ENCODE results near the gene PGRMC2. TPM values are rescaled to one million over a fixed set of nuclear protein-coding genes. Genes with fewer than 3 reads are reported as not detected.

The PGRMC2 gene
- total RNA-seq, 1 donor from 2014 or later: 28.3 TPM

DNA sequence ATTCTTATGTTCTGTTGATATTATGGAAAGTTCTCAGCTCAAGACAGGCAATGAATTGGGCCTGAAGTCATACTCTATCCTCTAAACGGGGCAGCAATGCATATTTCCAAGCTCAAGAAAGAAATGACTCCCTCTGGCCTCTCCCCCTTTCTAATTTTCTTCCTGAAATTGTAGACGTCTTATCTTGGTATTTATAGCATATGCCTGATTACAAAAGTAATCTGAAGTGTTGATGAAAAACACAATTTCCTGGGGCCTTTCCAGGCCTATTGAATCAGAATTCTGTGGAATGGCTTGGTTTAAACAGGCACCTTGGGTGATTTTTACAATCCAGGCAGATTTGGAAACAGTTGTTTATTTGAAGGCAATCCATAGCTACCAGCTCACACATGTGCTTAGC lies 21.4 kb upstream of the PGRMC2 start:
- ATAC-seq (ENCODE audit: low read depth) (no peak), DNase-seq (no peak)
- ChIA-PET CTCF (no interaction called here), POLR2A (no interaction called here)
- Mint-ChIP-seq H3K4me3 (no peak overlapping the region), H3K27ac (no peak overlapping the region), H3K36me3 (ENCODE audit: low read depth) (peaks cover 7% of the 10 kb centered on the region), H3K27me3 (no peaks in the 10 kb centered on the region), H3K4me1 (no peaks in the 10 kb centered on the region), H3K9me3 (no peaks in the 10 kb centered on the region)
- intact Hi-C loops (cut with micrococcal nuclease): no loop called here
- TF ChIP-seq, protein P1, sequence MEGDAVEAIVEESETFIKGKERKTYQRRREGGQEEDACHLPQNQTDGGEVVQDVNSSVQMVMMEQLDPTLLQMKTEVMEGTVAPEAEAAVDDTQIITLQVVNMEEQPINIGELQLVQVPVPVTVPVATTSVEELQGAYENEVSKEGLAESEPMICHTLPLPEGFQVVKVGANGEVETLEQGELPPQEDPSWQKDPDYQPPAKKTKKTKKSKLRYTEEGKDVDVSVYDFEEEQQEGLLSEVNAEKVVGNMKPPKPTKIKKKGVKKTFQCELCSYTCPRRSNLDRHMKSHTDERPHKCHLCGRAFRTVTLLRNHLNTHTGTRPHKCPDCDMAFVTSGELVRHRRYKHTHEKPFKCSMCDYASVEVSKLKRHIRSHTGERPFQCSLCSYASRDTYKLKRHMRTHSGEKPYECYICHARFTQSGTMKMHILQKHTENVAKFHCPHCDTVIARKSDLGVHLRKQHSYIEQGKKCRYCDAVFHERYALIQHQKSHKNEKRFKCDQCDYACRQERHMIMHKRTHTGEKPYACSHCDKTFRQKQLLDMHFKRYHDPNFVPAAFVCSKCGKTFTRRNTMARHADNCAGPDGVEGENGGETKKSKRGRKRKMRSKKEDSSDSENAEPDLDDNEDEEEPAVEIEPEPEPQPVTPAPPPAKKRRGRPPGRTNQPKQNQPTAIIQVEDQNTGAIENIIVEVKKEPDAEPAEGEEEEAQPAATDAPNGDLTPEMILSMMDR (IDR thresholded peaks at IDR 0.05): no peak

GRCh38 chr4:128307123-128307571 lies 19.5 kb upstream of the PGRMC2 start:
- Mint-ChIP-seq H3K27me3 (no peaks in the 10 kb centered on the region), H3K4me1 (no peaks in the 10 kb centered on the region), H3K27ac (no peak overlapping the region), H3K9me3 (no peaks in the 10 kb centered on the region), H3K4me3 (no peak overlapping the region), H3K36me3 (ENCODE audit: low read depth) (peaks cover 14% of the 10 kb centered on the region)
- ChIA-PET CTCF (no interaction called here), POLR2A (no interaction called here)
- intact Hi-C loops (cut with micrococcal nuclease): no loop called here
- TF ChIP-seq, protein P1 (IDR thresholded peaks at IDR 0.05): no peak
- ATAC-seq (ENCODE audit: low read depth): no peak
- DNase-seq: no peak

DNA sequence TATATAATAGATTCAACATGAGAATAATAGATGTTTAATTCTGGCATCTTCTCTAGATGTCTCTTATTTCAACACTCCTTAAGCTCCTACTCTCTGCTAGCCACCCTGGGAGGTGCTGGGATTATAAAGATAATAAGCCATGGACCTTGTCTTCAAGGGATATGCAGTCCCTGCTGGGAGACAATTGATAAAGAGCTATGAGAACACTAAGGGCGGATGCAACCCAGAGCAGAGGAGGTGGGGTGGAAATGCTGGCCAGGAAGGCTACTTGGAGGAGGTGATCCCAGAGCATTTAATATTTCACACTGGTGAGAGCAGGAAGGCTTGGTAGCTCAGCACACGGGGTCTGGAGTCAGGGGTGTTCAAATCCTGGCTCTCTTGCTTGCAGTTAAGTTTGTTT lies 18.3 kb upstream of the PGRMC2 start:
- ChIA-PET POLR2A (no interaction called here), CTCF (no interaction called here)
- H3K36me3 Mint-ChIP-seq (ENCODE audit: low read depth): peaks cover 15% of the 10 kb centered on the region
- H3K27ac Mint-ChIP-seq: no peak overlapping the region
- H3K4me3 Mint-ChIP-seq: no peak overlapping the region
- no peaks in the 10 kb centered on the region for H3K9me3 Mint-ChIP-seq
- intact Hi-C loops (cut with micrococcal nuclease): no loop called here
- DNase-seq: no peak
- no peaks in the 10 kb centered on the region for H3K4me1 Mint-ChIP-seq
- TF ChIP-seq, protein P1 (IDR thresholded peaks at IDR 0.05): no peak
- no peak for ATAC-seq (ENCODE audit: low read depth)
- no peaks in the 10 kb centered on the region for H3K27me3 Mint-ChIP-seq

DNA sequence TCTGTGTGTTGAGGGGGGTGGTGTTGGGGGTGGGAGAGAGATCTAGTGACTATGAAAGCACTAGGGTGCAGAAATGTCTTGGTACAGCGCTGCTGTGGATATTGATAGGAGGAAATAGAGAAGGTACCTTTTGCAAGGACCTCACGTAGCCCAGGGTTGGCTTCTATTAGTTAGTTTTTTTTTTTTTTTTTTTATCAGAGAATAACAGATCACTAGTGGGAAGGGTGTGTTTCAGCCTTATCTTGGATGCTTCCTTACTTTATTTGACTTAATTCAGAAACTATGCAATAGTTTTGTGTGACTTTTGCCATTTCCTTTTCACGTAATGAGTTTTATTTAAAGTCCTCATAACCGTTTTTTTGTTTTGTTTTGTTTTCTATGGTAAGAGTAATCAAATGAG lies 16.4 kb upstream of the PGRMC2 start:
- ATAC-seq (ENCODE audit: low read depth): no peak
- intact Hi-C loops (cut with micrococcal nuclease): no loop called here
- TF ChIP-seq, protein P1 (IDR thresholded peaks at IDR 0.05): no peak
- DNase-seq: no peak
- H3K9me3 Mint-ChIP-seq: no peaks in the 10 kb centered on the region
- no peak overlapping the region for H3K4me3 Mint-ChIP-seq
- CTCF ChIA-PET: no interaction called here
- H3K27ac Mint-ChIP-seq: no peak overlapping the region
- no peaks in the 10 kb centered on the region for H3K4me1 Mint-ChIP-seq
- H3K36me3 Mint-ChIP-seq (ENCODE audit: low read depth): peaks cover 16% of the 10 kb centered on the region
- no peaks in the 10 kb centered on the region for H3K27me3 Mint-ChIP-seq
- POLR2A ChIA-PET: no interaction called here

- intact Hi-C loops (cut with micrococcal nuclease): no loop called here
- Mint-ChIP-seq H3K36me3 (ENCODE audit: low read depth) (peaks cover 16% of the 10 kb centered on the region), H3K4me3 (no peak overlapping the region), H3K4me1 (no peaks in the 10 kb centered on the region), H3K9me3 (no peaks in the 10 kb centered on the region), H3K27ac (no peak overlapping the region), H3K27me3 (no peaks in the 10 kb centered on the region)
- ATAC-seq (ENCODE audit: low read depth): no peak
- ChIA-PET POLR2A (no interaction called here), CTCF (no interaction called here)
- TF ChIP-seq, protein P1 (IDR thresholded peaks at IDR 0.05): no peak
- no peak for DNase-seq
Measured at GRCh38 chr4:128303405-128303785, 15.8 kb upstream of the PGRMC2 start.

Data from activated B cell treated with CpG ODN at 0.5 μM for 24 hours (primary cell).